B cell (primary cell): ENCODE results near the gene PDIA4.

Source experiments
- EZH2 ChIP-seq: IDR thresholded peaks from 2 replicates; pipeline ENCODE4 v1.6.1; 2012; ENCODE audit warnings: borderline replicate concordance, low read depth, mild to moderate bottlenecking, moderate library complexity, low read length; ENCODE audit not compliant: insufficient read depth, poor library complexity, severe bottlenecking
- TF ChIP-seq, protein P1 (sequence below): fragments of 200-600 bp; IDR thresholded peaks from one replicate; pipeline ENCODE4 v1.8.0; 2022; ENCODE audit warnings: antibody characterized with exemption, mild to moderate bottlenecking

DNA sequence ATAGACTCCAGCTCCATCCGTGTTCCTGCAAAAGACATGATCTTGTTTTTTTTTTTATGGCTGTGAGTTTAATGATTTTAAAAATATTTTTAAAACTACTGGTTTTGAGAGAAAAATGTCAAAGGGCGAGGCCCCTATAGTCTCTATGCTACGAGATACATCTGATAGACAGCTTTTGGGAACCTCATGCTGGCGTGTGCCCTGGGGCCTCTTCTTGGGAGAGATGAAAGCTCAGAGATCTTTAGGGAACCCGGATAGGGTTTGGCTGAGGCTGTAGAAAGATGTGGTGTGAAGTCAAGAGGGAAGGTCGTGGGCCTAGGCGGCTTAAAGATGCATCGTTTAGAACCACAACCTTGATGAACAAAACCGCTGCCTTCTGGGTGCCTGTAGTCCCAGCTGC lies 70.2 kb downstream of the PDIA4 start:
- TF ChIP-seq, protein P1, sequence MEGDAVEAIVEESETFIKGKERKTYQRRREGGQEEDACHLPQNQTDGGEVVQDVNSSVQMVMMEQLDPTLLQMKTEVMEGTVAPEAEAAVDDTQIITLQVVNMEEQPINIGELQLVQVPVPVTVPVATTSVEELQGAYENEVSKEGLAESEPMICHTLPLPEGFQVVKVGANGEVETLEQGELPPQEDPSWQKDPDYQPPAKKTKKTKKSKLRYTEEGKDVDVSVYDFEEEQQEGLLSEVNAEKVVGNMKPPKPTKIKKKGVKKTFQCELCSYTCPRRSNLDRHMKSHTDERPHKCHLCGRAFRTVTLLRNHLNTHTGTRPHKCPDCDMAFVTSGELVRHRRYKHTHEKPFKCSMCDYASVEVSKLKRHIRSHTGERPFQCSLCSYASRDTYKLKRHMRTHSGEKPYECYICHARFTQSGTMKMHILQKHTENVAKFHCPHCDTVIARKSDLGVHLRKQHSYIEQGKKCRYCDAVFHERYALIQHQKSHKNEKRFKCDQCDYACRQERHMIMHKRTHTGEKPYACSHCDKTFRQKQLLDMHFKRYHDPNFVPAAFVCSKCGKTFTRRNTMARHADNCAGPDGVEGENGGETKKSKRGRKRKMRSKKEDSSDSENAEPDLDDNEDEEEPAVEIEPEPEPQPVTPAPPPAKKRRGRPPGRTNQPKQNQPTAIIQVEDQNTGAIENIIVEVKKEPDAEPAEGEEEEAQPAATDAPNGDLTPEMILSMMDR, result no peak
- TF ChIP-seq EZH2, result no peak
